GM12874 (cell line): ENCODE results near the gene CCDC187.

Source experiments
- CTCF ChIP-seq: IDR thresholded peaks from 2 replicates; pipeline ENCODE4 v1.5.1; 2011; ENCODE audit warnings: low read depth, mild to moderate bottlenecking, control low read depth, low read length, moderate library complexity; ENCODE audit not compliant: insufficient read depth

The CCDC187 gene

GRCh38 chr9:136338511-136338910, 34.6 kb upstream of the CCDC187 start:
- TF ChIP-seq CTCF: no peak

GRCh38 chr9:136337416-136338395, 33.8 kb upstream of the CCDC187 start:
- TF ChIP-seq CTCF: no peak

GRCh38 chr9:136336881-136337280, 33.0 kb upstream of the CCDC187 start:
- TF ChIP-seq CTCF: no peak

GRCh38 chr9:136336156-136336870, 32.4 kb upstream of the CCDC187 start:
- TF ChIP-seq CTCF: no peak

GRCh38 chr9:136335296-136336155, 31.6 kb upstream of the CCDC187 start:
- TF ChIP-seq CTCF: no peak

- no peak for TF ChIP-seq CTCF
These were observed 30.6 kb upstream of the CCDC187 start for GRCh38 chr9:136334541-136334940.
